Type B pancreatic cell (in vitro differentiated cells): ENCODE results near the gene CNTN6. TPM values are rescaled to one million over a fixed set of nuclear protein-coding genes. Genes with fewer than 3 reads are reported as not detected.

Source experiments
- DNase-seq: peaks from one replicate; pipeline ENCODE4 v3.0.0; 2021; ENCODE audit warnings: mixed read lengths; ENCODE audit not compliant: unreplicated experiment; ENCODE audit errors: extremely low spot score
- H3K27ac Mint-ChIP-seq: 2 replicates; pipeline ENCODE4 v1.8.0; 2021; ENCODE audit warnings: mild to moderate bottlenecking, mixed read lengths
- H3K27me3 Mint-ChIP-seq: 2 replicates; pipeline ENCODE4 v1.8.0; 2021; ENCODE audit warnings: mixed read lengths
- H3K36me3 Mint-ChIP-seq: 2 replicates; pipeline ENCODE4 v1.8.0; 2021; ENCODE audit warnings: mixed read lengths
- H3K4me1 Mint-ChIP-seq: one replicate; pipeline ENCODE4 v1.8.0; 2021; ENCODE audit warnings: mixed read lengths; ENCODE audit not compliant: unreplicated experiment
- H3K4me3 Mint-ChIP-seq: 2 replicates; pipeline ENCODE4 v1.8.0; 2021; ENCODE audit warnings: mild to moderate bottlenecking, mixed read lengths
- H3K9me3 Mint-ChIP-seq: 2 replicates; pipeline ENCODE4 v1.8.0; 2021; ENCODE audit warnings: mixed read lengths
- CTCF ChIP-seq: fragments of 200-600 bp; sonication (generic); conservative IDR thresholded peaks from 2 replicates; pipeline ENCODE4 v1.5.0; 2021; ENCODE audit warnings: antibody characterized with exemption, mild to moderate bottlenecking
- total RNA-seq: library from RNA; stranded (reverse); gene quantifications from 2 replicates; pipeline ENCODE4 v1.2.1, GENCODE V29; 2021; ENCODE audit warnings: low replicate concordance

The CNTN6 gene
- total RNA-seq, 1 donor from 2014 or later: 3.3 TPM

- Mint-ChIP-seq H3K4me3 (no peak overlapping the region), H3K27me3 (peaks cover 27% of the 10 kb centered on the region), H3K27ac (no peak overlapping the region), H3K36me3 (no peaks in the 10 kb centered on the region), H3K9me3 (no peaks in the 10 kb centered on the region), H3K4me1 (peaks cover 7% of the 10 kb centered on the region)
- TF ChIP-seq CTCF: no peak
- DNase-seq: no peak
These were observed 42.4 kb downstream of the CNTN6 start for GRCh38 chr3:1135194-1135593.

GRCh38 chr3:1138036-1138435, 45.2 kb downstream of the CNTN6 start:
- Mint-ChIP-seq H3K4me3 (no peak overlapping the region), H3K4me1 (peaks cover 7% of the 10 kb centered on the region), H3K9me3 (no peaks in the 10 kb centered on the region), H3K27me3 (peaks cover 17% of the 10 kb centered on the region), H3K27ac (no peak overlapping the region), H3K36me3 (no peaks in the 10 kb centered on the region)
- no peak for DNase-seq
- no peak for TF ChIP-seq CTCF

GRCh38 chr3:1139071-1139470, 46.2 kb downstream of the CNTN6 start:
- no peak overlapping the region for H3K27ac Mint-ChIP-seq
- H3K4me3 Mint-ChIP-seq: no peak overlapping the region
- H3K27me3 Mint-ChIP-seq: peaks cover 17% of the 10 kb centered on the region

GRCh38 chr3:1147326-1147725, 54.5 kb downstream of the CNTN6 start:
- H3K27ac Mint-ChIP-seq: no peak overlapping the region
- H3K36me3 Mint-ChIP-seq: no peaks in the 10 kb centered on the region
- H3K4me3 Mint-ChIP-seq: no peak overlapping the region
- no peaks in the 10 kb centered on the region for H3K4me1 Mint-ChIP-seq
- peaks cover 12% of the 10 kb centered on the region for H3K27me3 Mint-ChIP-seq
- no peak for DNase-seq
- H3K9me3 Mint-ChIP-seq: no peaks in the 10 kb centered on the region
- TF ChIP-seq CTCF: no peak

More at GRCh38 chr3:1139071-1139470, 46.2 kb downstream of the CNTN6 start:
- H3K4me1 Mint-ChIP-seq: peaks cover 7% of the 10 kb centered on the region
- no peak for DNase-seq
- no peak for TF ChIP-seq CTCF
- H3K9me3 Mint-ChIP-seq: no peaks in the 10 kb centered on the region
- H3K36me3 Mint-ChIP-seq: no peaks in the 10 kb centered on the region

GRCh38 chr3:1147819-1148218, 55.0 kb downstream of the CNTN6 start:
- Mint-ChIP-seq H3K27ac (no peak overlapping the region), H3K4me1 (no peaks in the 10 kb centered on the region), H3K36me3 (no peaks in the 10 kb centered on the region), H3K9me3 (no peaks in the 10 kb centered on the region), H3K4me3 (no peak overlapping the region), H3K27me3 (peaks cover 12% of the 10 kb centered on the region)
- no peak for TF ChIP-seq CTCF
- DNase-seq: no peak

GRCh38 chr3:1164101-1164500, 71.3 kb downstream of the CNTN6 start:
- Mint-ChIP-seq H3K27ac (no peak overlapping the region), H3K27me3 (peaks cover 23% of the 10 kb centered on the region), H3K4me1 (no peaks in the 10 kb centered on the region), H3K9me3 (peaks cover 5% of the 10 kb centered on the region), H3K4me3 (no peak overlapping the region), H3K36me3 (no peaks in the 10 kb centered on the region)
- no peak for DNase-seq
- TF ChIP-seq CTCF: no peak
